Measurements from ENCODE around the gene COX14.

- TF ChIP-seq, protein P1, sequence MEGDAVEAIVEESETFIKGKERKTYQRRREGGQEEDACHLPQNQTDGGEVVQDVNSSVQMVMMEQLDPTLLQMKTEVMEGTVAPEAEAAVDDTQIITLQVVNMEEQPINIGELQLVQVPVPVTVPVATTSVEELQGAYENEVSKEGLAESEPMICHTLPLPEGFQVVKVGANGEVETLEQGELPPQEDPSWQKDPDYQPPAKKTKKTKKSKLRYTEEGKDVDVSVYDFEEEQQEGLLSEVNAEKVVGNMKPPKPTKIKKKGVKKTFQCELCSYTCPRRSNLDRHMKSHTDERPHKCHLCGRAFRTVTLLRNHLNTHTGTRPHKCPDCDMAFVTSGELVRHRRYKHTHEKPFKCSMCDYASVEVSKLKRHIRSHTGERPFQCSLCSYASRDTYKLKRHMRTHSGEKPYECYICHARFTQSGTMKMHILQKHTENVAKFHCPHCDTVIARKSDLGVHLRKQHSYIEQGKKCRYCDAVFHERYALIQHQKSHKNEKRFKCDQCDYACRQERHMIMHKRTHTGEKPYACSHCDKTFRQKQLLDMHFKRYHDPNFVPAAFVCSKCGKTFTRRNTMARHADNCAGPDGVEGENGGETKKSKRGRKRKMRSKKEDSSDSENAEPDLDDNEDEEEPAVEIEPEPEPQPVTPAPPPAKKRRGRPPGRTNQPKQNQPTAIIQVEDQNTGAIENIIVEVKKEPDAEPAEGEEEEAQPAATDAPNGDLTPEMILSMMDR (IDR thresholded peaks at IDR 0.05) = peak; percentile 89 to 96 (median 92)
- TF ChIP-seq POLR2A (IDR thresholded peaks at IDR 0.05) = peak in 3 of 4 donors; percentile 96 to 98 (median 98)
Measured at GRCh38 chr12:50111693-50112455, at the start of gene COX14.
